Measurements from ENCODE around the gene FBXL5.
A peak's percentile ranks its signal among the peaks of the same experiment; 100 is the strongest.

Gene FBXL5

GRCh38 chr4:15655223-15656037 lies at the start of gene FBXL5:
Gene FBXL5, minus strand, starts transcription at chr4:15655357. Its CDS starts 70 bp downstream, at chr4:15655287.
- peak; percentile 92 for DNase-seq (ENCODE audit: low read depth)
- H3K4me3 ChIP-seq (ENCODE audit: low read depth, low read length) = peak within 1 kb of the TSS; percentile 97
- TF ChIP-seq CTCF (IDR thresholded peaks at IDR 0.05; ENCODE audit: insufficient read depth, low read depth, low read length, missing control alignments) = no peak

- no peak for DNase-seq (ENCODE audit: low read depth)
- TF ChIP-seq CTCF (IDR thresholded peaks at IDR 0.05; ENCODE audit: insufficient read depth, low read depth, low read length, missing control alignments) = no peak
- no peak overlapping the region for H3K4me3 ChIP-seq (ENCODE audit: low read depth, low read length)
Observed at GRCh38 chr4:15704129-15704528, 49.0 kb upstream of the FBXL5 start.

- TF ChIP-seq CTCF (IDR thresholded peaks at IDR 0.05; ENCODE audit: insufficient read depth, low read depth, low read length, missing control alignments) = no peak
- no peak overlapping the region for H3K4me3 ChIP-seq (ENCODE audit: low read depth, low read length)
- no peak for DNase-seq (ENCODE audit: low read depth)
Observed at GRCh38 chr4:15703439-15703838, 48.3 kb upstream of the FBXL5 start.

- TF ChIP-seq CTCF (IDR thresholded peaks at IDR 0.05; ENCODE audit: insufficient read depth, low read depth, low read length, missing control alignments) = no peak
- peak; percentile 26 for DNase-seq (ENCODE audit: low read depth)
- H3K4me3 ChIP-seq (ENCODE audit: low read depth, low read length) = peak within 1 kb of the TSS; percentile 46
Observed at GRCh38 chr4:15702941-15703403, 47.8 kb upstream of the FBXL5 start, which contains the start of gene BST1. Gene BST1, plus strand, starts transcription at chr4:15703065. Its CDS starts 80 bp downstream, at chr4:15703145.

- DNase-seq (ENCODE audit: low read depth) = no peak
- no peak overlapping the region for H3K4me3 ChIP-seq (ENCODE audit: low read depth, low read length)
- TF ChIP-seq CTCF (IDR thresholded peaks at IDR 0.05; ENCODE audit: insufficient read depth, low read depth, low read length, missing control alignments) = no peak
Observed at GRCh38 chr4:15696866-15697265, 41.7 kb upstream of the FBXL5 start.

GRCh38 chr4:15695729-15696128 lies 40.6 kb upstream of the FBXL5 start:
- no peak for TF ChIP-seq CTCF (IDR thresholded peaks at IDR 0.05; ENCODE audit: insufficient read depth, low read depth, low read length, missing control alignments)
- H3K4me3 ChIP-seq (ENCODE audit: low read depth, low read length) = no peak overlapping the region
- DNase-seq (ENCODE audit: low read depth) = no peak
